DND-41 (cell line): Measurements from ENCODE around the gene ZDHHC18.

ENCODE experiments used
- CTCF ChIP-seq: IDR thresholded peaks from 2 replicates; pipeline ENCODE4 v1.5.1; 2012; ENCODE audit warnings: borderline replicate concordance, low read length, moderate library complexity, mild to moderate bottlenecking; ENCODE audit not compliant: poor library complexity, severe bottlenecking; ENCODE audit errors: extremely low read depth
- EZH2 ChIP-seq: IDR thresholded peaks from 3 replicates; pipeline ENCODE4 v1.6.1; 2012; ENCODE audit warnings: borderline replicate concordance, low read depth, mild to moderate bottlenecking, moderate library complexity, low read length, inconsistent platforms; ENCODE audit not compliant: severe bottlenecking

- TF ChIP-seq CTCF (no peak), EZH2 (no peak)
Observed at GRCh38 chr1:26838474-26839338, 12.2 kb downstream of the ZDHHC18 start.
